Measurements from ENCODE around the gene SLC20A1. TPM values are rescaled to one million over a fixed set of nuclear protein-coding genes. Genes with fewer than 3 reads are reported as not detected.

Gene SLC20A1
- total RNA-seq, 1 donor from 2014 or later = 36.6 TPM

GRCh38 chr2:112618383-112618782 lies 27.4 kb upstream of the SLC20A1 start:
- TF ChIP-seq CTCF (IDR thresholded peaks at IDR 0.05) = no peak
- no peak for TF ChIP-seq POLR2A (IDR thresholded peaks at IDR 0.05)
- no peak for TF ChIP-seq POLR2AphosphoS5 (IDR thresholded peaks at IDR 0.05; ENCODE audit: insufficient read depth in 1 of 2, low read depth in 1 of 2)
- intact Hi-C loops (cut with DNase I) = no loop called here
- H3K4me1 ChIP-seq = no peaks in the 10 kb centered on the region
- DNase-seq (ENCODE audit: extremely low spot score in 2 of 2) = no peak
- H3K4me3 ChIP-seq = no peak overlapping the region
- no peaks in the 10 kb centered on the region for H3K27me3 ChIP-seq
- no peak overlapping the region for H3K27ac ChIP-seq
- H3K36me3 ChIP-seq = no peaks in the 10 kb centered on the region
- no peaks in the 10 kb centered on the region for H3K9me3 ChIP-seq

GRCh38 chr2:112621790-112622527 lies 23.8 kb upstream of the SLC20A1 start:
- Histone ChIP-seq H3K27me3 (no peaks in the 10 kb centered on the region), H3K4me3 (no peak overlapping the region), H3K36me3 (no peaks in the 10 kb centered on the region), H3K9me3 (no peaks in the 10 kb centered on the region), H3K27ac (no peak overlapping the region), H3K4me1 (peaks cover 8% of the 10 kb centered on the region)
- no peak for DNase-seq (ENCODE audit: extremely low spot score in 2 of 2)
- TF ChIP-seq POLR2A (IDR thresholded peaks at IDR 0.05) = no peak
- no peak for TF ChIP-seq CTCF (IDR thresholded peaks at IDR 0.05)
- TF ChIP-seq POLR2AphosphoS5 (IDR thresholded peaks at IDR 0.05; ENCODE audit: insufficient read depth in 1 of 2, low read depth in 1 of 2) = no peak
- intact Hi-C loops (cut with DNase I) = loop anchor here (10.0 kb wide), 1 partner anchor 103 kb away; the partner anchor contains the start of gene NT5DC4

GRCh38 chr2:112622528-112622849 lies 23.2 kb upstream of the SLC20A1 start:
- DNase-seq (ENCODE audit: extremely low spot score in 2 of 2) = no peak
- Histone ChIP-seq H3K4me1 (peaks cover 14% of the 10 kb centered on the region), H3K27me3 (no peaks in the 10 kb centered on the region), H3K9me3 (no peaks in the 10 kb centered on the region), H3K27ac (no peak overlapping the region), H3K36me3 (no peaks in the 10 kb centered on the region), H3K4me3 (no peak overlapping the region)
- peak in 1 of 2 donors; percentile 26 for TF ChIP-seq POLR2AphosphoS5 (IDR thresholded peaks at IDR 0.05; ENCODE audit: insufficient read depth in 1 of 2, low read depth in 1 of 2)
- no peak for TF ChIP-seq POLR2A (IDR thresholded peaks at IDR 0.05)
- intact Hi-C loops (cut with DNase I) = loop anchor here (10.0 kb wide), 1 partner anchor 102 kb away; the partner anchor contains the start of gene NT5DC4

GRCh38 chr2:112623913-112624777 lies 21.6 kb upstream of the SLC20A1 start:
- Histone ChIP-seq H3K9me3 (no peaks in the 10 kb centered on the region), H3K27ac (no peak overlapping the region), H3K4me1 (peaks cover 20% of the 10 kb centered on the region), H3K36me3 (no peaks in the 10 kb centered on the region), H3K27me3 (no peaks in the 10 kb centered on the region), H3K4me3 (no peak overlapping the region)
- TF ChIP-seq POLR2AphosphoS5 (IDR thresholded peaks at IDR 0.05; ENCODE audit: insufficient read depth in 1 of 2, low read depth in 1 of 2) = peak in 1 of 2 donors; percentile 35
- no peak for TF ChIP-seq POLR2A (IDR thresholded peaks at IDR 0.05)
- no peak for DNase-seq (ENCODE audit: extremely low spot score in 2 of 2)
- intact Hi-C loops (cut with DNase I) = loop anchor here (10.0 kb wide), 1 partner anchor 101 kb away; the partner anchor contains the start of gene NT5DC4

- intact Hi-C loops (cut with DNase I) = loop anchor here (10.0 kb wide), 1 partner anchor 99 kb away; the partner anchor contains the start of gene NT5DC4
- no peak for DNase-seq (ENCODE audit: extremely low spot score in 2 of 2)
- Histone ChIP-seq H3K9me3 (no peaks in the 10 kb centered on the region), H3K27me3 (no peaks in the 10 kb centered on the region), H3K27ac (no peak overlapping the region), H3K4me1 (peaks cover 20% of the 10 kb centered on the region), H3K36me3 (no peaks in the 10 kb centered on the region), H3K4me3 (no peak overlapping the region)
- TF ChIP-seq POLR2A (IDR thresholded peaks at IDR 0.05) (no peak), CTCF (IDR thresholded peaks at IDR 0.05) (no peak), POLR2AphosphoS5 (IDR thresholded peaks at IDR 0.05; ENCODE audit: insufficient read depth in 1 of 2, low read depth in 1 of 2) (no peak)
Observed at GRCh38 chr2:112625474-112626114, 20.1 kb upstream of the SLC20A1 start.

Measured in vagina (tissue), 2 donors.